DMS153 (cell line): ENCODE measurements around the gene GABRG2.

Experiments
- DNase-seq: peaks from one replicate; lab custom pipeline; 2025; lab: John Stamatoyannopoulos, UW

The GABRG2 gene

DNA sequence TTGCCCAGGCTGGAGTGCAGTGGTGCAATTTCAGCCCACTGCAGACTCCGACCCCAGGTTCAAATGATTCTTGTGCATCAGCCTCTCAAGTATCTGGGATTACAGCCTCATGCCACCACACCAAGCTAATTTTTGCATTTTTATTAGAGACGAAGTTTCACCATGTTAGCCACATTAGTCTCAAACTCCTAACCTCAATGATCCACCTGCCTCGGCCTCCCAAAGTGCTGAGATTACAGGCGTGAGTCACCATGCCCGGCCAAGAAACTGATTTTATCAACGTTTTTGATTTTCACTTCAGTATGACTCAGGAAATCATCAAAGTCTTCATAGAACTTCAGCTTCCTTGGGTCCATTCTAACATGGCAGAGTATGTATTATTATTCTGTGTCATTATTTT, 125.4 kb downstream of the GABRG2 start:
- DNase-seq: no peak

DNA sequence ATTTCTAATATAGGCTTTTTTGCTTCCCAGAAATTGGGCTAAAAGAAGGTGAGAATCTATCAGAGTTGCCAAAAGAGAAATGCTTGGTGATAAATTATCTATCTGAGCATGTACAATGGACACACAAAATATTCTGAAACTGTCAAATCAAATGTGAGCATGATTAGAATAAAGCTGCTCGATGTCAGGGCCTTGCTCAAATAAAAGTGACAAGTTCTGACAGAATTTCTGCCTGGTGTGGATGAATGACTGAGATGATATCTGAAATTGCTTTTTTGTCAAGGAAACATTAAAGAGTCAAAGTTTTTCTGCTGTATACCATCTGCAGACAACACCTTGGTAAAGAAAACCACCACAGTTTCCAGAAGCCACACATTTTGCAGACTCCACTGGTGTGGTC, 128.8 kb downstream of the GABRG2 start:
- no peak for DNase-seq

DNA sequence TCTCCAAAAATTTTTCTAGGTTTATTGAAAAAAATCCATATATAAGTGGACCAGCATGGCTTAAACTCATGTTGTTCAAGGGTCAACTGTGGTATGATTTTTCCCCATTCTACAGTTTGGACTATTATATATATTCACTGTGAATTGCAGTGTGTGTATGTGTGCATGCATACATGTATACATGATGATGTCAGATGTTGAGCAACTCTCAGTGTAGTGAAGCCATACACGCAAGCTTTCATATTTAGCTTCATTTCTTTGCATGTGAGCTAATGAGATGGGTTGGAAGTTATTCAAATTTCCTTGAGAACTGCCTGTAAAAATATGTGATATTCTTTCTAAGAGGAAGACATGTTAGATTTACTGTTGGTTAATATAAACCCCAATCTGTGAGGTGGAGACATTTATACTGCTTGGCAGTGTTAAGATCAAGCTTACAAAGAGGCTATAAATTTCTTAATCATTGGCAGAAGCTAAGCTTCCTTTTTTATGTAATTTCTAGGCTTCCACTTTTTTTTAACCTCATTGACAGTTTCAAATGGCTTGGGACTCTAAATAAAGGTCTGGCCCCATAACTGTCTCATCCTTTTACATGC, 134.8 kb downstream of the GABRG2 start:
- no peak for DNase-seq
